Activated CD4-positive, alpha-beta T cell treated with anti-CD3 and anti-CD28 coated beads, Interleukin-2, amount 50 U/mL, for 24 hours (primary cell): ENCODE results near the gene PPP2R5C.

Experiments
- DNase-seq, 2 donors: peaks; one replicate each; pipeline ENCODE4 v3.0.0-alpha.2; 2020; ENCODE audit warnings: low read depth in 1 of 2, low spot score in 1 of 2

The PPP2R5C gene

GRCh38 chr14:101862177-101862576 lies 100.7 kb downstream of the PPP2R5C start:
- no peak for DNase-seq

GRCh38 chr14:101862711-101863110 lies 101.2 kb downstream of the PPP2R5C start:
- no peak for DNase-seq

GRCh38 chr14:101865288-101865687 lies 103.8 kb downstream of the PPP2R5C start:
- DNase-seq = no peak

GRCh38 chr14:101867854-101868253 lies 106.3 kb downstream of the PPP2R5C start:
- no peak for DNase-seq

GRCh38 chr14:101869217-101869616 lies 107.7 kb downstream of the PPP2R5C start:
- DNase-seq = no peak

- no peak for DNase-seq
Observed at GRCh38 chr14:101870273-101870939, 108.9 kb downstream of the PPP2R5C start.

GRCh38 chr14:101872346-101872745 lies 110.8 kb downstream of the PPP2R5C start:
- DNase-seq = no peak

- no peak for DNase-seq
Observed at GRCh38 chr14:101873076-101873825, 111.7 kb downstream of the PPP2R5C start.

- no peak for DNase-seq
Observed at GRCh38 chr14:101873991-101874390, 112.5 kb downstream of the PPP2R5C start.

GRCh38 chr14:101875041-101875726 lies 113.7 kb downstream of the PPP2R5C start:
- no peak for DNase-seq

- no peak for DNase-seq
Observed at GRCh38 chr14:101875727-101876554, 114.4 kb downstream of the PPP2R5C start.

- DNase-seq = peak; percentile 31 to 80
Observed at GRCh38 chr14:101876555-101876938, 115.0 kb downstream of the PPP2R5C start.

GRCh38 chr14:101877766-101878165 lies 116.3 kb downstream of the PPP2R5C start:
- DNase-seq = no peak

- DNase-seq = no peak
Observed at GRCh38 chr14:101878211-101878821, 116.8 kb downstream of the PPP2R5C start.

GRCh38 chr14:101878822-101879528 lies 117.5 kb downstream of the PPP2R5C start:
- no peak for DNase-seq

GRCh38 chr14:101879529-101880336 lies 118.2 kb downstream of the PPP2R5C start:
- no peak for DNase-seq

GRCh38 chr14:101881426-101881825 lies 119.9 kb downstream of the PPP2R5C start:
- no peak for DNase-seq

- no peak for DNase-seq
Observed at GRCh38 chr14:101882141-101882935, 120.8 kb downstream of the PPP2R5C start.
